Amygdala (tissue), 56 donors: ENCODE measurements around the gene FAM185A.
"Not testable (repeated sequence)": the region's sequence is repeated elsewhere in the genome, so short reads cannot be mapped to it uniquely, and the experiment has no call there.

ENCODE experiments used
- DNase-seq, 56 donors: peaks; one replicate each; lab custom pipeline; 2025; lab: John Stamatoyannopoulos, UW

The FAM185A gene

DNA sequence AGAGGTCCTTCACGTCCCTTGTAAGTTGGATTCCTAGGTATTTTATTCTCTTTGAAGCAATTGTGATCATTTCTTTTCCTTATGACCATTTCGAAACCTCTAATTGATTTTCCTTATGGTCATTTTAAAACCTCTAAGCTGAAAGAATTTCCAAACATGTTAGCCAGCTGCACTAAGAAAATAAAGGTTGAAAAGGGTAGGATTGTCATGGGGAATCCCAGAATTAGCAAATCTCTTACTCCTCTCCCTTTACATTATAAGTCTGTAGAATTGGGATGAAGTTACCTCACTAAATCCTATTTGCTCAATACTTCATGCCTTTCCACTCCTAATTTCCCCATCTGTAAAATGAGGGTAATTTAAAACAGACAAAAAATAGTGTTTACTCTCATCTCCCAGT, 79.5 kb downstream of the FAM185A start:
- DNase-seq, result no peak

DNA sequence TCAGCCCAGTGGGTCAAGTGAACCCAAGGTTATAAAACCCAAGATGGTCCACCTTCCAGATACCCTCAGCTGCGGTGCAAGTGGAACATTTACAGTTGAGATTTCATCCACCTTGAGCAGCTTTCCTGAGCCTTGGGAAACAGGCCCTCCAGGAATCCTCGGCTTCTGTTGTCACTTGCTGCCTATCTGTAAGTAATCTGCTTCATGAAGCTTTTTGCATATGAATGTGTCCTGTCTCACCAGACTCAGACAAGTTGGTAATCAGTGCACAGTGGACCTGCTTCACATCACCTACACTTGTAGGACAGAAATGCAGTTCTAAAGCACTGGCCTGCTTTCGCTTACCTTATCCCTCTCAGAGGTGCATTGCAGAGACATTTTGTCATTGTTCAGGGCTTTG, 80.3 kb downstream of the FAM185A start:
- DNase-seq, result no peak

DNA sequence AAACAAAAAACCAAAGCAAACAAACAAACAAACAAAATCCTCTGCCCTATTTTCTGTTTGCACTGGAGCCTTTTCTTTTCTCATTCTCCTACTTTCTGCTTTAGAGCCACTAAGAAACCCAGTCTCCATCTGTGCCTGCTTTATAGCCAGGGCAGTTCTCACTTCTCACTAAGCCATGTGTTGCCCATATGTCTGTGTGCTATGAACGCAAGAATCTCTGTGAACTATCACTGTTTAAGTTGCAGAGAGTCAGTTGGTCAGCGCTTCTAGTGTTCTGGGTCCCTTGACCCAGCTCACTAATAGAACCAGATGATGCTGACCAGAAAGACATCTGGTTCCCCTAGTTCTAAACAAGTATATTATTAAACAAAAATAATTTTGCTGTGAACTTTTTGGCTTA, 81.4 kb downstream of the FAM185A start:
- DNase-seq, result peak in 1 of 56 donors; percentile 1

- no peak for DNase-seq
These were observed 83.9 kb downstream of the FAM185A start for GRCh38 chr7:102832674-102833073.

- DNase-seq, result no peak
These were observed 84.5 kb downstream of the FAM185A start for GRCh38 chr7:102833343-102833742.

- no peak for DNase-seq
These were observed 85.7 kb downstream of the FAM185A start for GRCh38 chr7:102834466-102834865.

GRCh38 chr7:102834999-102835398, 86.2 kb downstream of the FAM185A start:
- DNase-seq, result no peak

DNA sequence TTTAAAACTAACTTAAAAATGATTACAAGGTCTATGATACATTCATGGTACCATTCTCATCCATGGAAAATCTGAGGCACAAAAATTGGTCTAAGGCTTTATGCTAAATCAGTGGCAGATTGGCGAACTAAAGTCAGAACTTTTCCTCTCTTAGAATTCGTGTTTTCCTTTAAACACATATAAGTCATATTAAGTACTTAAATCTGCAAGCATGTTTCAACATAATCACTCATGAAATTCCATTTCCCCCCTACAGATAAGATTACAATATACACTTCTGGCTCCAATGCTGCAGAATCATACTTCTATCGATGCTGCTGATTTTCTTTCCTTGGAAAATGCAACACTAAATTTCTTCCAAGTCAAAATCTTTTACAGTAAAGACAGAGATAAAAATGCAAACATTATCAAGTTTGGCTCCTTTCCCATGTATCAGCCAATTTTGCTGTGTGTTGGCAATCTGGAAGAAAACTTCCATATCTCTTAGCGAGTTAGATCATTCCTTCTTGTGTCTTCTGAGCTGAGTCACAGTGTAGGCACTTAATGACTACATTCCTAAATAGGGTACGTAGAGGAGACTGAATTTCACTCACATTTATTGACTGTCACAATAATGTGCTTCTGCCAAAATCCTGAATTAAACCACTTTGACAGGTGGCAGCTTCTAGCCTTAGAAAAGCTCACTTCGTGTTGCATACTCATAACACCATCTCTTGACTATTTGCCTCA, 87.6 kb downstream of the FAM185A start:
- DNase-seq, result peak in 1 of 56 donors; percentile 10

DNA sequence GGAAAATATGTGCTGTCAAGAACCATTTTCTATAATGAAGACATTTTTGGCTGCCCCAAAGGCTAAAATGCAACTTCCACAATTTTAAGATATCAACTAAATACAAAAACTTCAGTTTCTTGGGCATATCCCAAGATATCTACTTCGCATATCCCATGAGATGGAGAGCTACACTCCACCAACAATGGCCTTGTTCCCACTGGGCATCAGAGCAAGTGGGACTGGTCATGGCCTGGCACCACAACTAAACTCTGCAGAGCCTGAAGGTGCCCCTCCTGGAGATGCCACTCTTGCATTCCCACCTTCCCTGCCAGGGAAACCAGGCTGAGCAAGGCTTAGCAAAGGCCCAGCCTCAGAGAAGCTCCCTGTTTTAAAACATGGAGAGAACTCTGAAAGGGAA, 88.2 kb downstream of the FAM185A start:
- no peak for DNase-seq

DNA sequence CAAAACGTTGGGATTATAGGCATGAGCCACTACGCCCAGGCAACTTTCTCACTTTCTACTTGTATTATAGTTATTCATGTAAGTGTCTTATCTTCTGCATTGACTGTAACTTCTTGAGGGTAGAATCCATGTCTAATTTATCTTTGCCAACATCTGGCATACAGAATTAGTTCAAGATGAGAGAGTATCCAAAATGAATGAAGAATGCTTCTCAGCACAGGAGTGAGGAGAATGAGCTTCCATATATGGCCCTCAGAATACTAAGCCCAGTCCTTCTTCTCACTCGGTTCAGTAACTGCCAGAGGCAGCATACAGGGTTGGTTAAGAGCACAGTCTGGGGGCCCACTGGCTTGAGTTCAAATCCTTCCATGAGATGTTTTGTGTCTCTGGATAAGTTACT, 89.0 kb downstream of the FAM185A start:
- DNase-seq, result no peak

DNA sequence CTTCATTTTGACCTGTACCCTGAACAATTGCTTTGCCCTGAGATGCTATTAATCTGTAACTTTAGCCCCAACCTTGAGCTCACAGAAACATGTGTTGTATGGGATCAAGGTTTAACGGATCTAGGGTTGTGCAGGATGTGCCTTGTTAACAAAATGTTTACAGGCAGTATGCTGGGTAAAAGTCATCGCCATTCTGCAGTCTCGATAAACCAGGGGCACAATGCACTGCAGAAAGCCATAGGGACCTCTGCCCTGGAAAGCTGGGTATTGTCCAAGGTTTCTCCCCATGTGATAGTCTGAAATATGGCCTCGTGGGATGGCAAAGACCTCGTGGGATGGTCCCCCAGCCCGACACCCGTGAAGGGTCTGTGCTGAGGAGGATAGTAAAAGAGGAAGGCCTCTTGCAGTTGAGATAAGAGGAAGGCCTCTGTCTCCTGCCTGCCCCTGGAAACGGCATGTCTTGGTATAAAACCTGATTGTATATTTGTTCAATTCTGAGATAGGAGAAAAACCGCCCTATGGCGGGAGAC, 89.8 kb downstream of the FAM185A start:
- not testable (repeated sequence) for DNase-seq

- no peak for DNase-seq
These were observed 91.6 kb downstream of the FAM185A start for GRCh38 chr7:102840404-102840803.

DNA sequence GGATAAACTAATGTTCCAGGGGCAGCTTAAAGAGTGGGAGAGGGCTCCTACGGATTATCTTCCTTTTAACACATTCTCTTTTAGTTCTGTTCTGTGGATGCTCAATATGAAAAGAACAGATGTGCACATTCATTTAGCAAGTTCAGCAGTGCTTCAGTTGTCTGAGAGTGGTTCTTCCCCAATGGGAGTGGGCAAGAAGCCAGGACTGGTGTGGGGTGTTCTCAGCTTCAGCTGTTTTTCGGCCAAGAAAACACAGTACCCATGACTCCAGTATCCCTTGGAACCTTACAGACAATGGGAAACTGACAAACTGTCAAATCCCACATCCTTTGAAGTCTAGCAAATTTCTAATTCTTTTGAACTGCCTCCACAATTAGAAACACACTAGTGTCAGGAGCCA, 92.5 kb downstream of the FAM185A start:
- DNase-seq, result peak in 6 of 56 donors; percentile 2 to 17 (median 6)

DNA sequence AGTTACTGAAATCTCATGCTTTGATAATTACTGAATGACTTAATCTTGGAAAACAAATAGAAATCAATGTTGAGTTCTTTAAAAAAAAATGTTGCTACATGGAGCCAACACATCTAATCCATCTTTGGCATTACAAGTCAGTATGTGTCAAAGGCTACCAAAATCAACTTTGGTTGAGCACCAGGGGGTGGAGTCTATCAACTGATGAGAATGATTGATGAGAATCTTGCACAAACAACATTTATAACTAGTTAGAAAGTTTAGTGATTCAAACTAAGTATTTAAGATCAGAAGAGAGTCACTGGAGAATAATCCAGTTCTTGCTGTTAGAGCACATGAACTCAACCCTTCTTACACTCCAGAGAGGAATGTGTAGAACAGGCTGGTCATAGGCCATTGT, 93.5 kb downstream of the FAM185A start:
- no peak for DNase-seq

DNA sequence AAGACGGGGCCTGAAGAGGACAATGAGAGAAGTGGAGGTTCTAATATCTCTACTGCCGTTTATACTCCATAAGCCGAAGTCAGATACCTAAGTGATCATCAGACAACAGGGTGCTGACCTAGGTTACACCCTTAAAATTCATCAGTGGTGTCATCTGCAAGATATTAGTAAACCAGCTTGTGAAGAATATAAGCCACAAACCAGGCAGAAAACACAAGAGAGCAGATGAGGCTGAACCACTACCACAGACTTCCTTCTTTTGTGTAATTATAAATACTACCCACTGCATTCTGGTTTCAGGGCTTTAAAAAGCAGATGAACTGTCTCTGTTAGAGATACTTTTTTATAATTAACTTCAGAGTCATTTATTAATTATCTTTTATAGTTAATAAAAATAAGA, 95.1 kb downstream of the FAM185A start:
- no peak for DNase-seq

- no peak for DNase-seq
These were observed 96.5 kb downstream of the FAM185A start for GRCh38 chr7:102845346-102845745.

GRCh38 chr7:102849079-102849478, 100.3 kb downstream of the FAM185A start:
- DNase-seq, result no peak

- DNase-seq, result no peak
These were observed 100.7 kb downstream of the FAM185A start for GRCh38 chr7:102849538-102849937.

GRCh38 chr7:102856036-102856435, 107.2 kb downstream of the FAM185A start:
- no peak for DNase-seq
